HUES6 (cell line): ENCODE results near the gene C2orf72.

ENCODE experiments used
- H3K27ac ChIP-seq: 2 replicates; pipeline ENCODE4 v1.7.0; 2013; ENCODE audit warnings: low read depth, mild to moderate bottlenecking, low read length, inconsistent platforms
- H3K27me3 ChIP-seq: 2 replicates; pipeline ENCODE4 v1.6.1; 2013; ENCODE audit warnings: low read length; ENCODE audit not compliant: control insufficient read depth, insufficient read depth
- H3K36me3 ChIP-seq: 2 replicates; pipeline ENCODE4 v1.6.1; 2013; ENCODE audit warnings: low read length; ENCODE audit not compliant: control insufficient read depth, insufficient read depth
- H3K4me1 ChIP-seq: 2 replicates; pipeline ENCODE4 v1.6.1; 2013; ENCODE audit warnings: low read length; ENCODE audit not compliant: control insufficient read depth, insufficient read depth
- H3K4me3 ChIP-seq: 2 replicates; pipeline ENCODE4 v1.5.1; 2013; ENCODE audit warnings: low read depth, low read length
- H3K9ac ChIP-seq: one replicate; pipeline ENCODE4 v1.6.1; 2013; ENCODE audit warnings: mild to moderate bottlenecking, low read length
- H3K9me3 ChIP-seq: 2 replicates; pipeline ENCODE4 v1.6.1; 2013; ENCODE audit warnings: low read depth, low read length; ENCODE audit not compliant: control insufficient read depth, insufficient read depth

Gene C2orf72

DNA sequence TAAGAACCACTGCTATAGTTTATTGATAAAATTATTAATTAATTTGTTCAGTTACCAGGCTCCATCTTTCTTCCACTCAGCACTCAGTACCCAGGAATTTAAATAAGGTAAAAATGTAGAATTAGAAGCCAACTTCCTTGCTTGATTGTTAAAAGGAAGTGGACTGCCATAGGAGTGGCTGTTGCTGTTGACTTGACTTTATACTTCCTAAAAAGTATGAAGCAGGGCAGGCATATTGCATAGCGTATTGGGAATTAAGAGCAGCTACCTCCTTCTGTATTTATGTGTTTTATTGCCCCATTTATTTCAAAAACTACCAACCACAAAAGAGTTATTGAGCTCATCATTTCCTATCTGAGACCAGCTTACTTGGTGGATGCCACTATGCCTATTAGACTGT lies 47.2 kb downstream of the C2orf72 start:
- H3K9ac ChIP-seq: no peak overlapping the region
- H3K27ac ChIP-seq: no peak overlapping the region
- peaks cover 97% of the 10 kb centered on the region for H3K36me3 ChIP-seq
- H3K9me3 ChIP-seq: no peaks in the 10 kb centered on the region
- H3K4me3 ChIP-seq: no peak overlapping the region
- H3K4me1 ChIP-seq: no peaks in the 10 kb centered on the region
- H3K27me3 ChIP-seq: no peaks in the 10 kb centered on the region

DNA sequence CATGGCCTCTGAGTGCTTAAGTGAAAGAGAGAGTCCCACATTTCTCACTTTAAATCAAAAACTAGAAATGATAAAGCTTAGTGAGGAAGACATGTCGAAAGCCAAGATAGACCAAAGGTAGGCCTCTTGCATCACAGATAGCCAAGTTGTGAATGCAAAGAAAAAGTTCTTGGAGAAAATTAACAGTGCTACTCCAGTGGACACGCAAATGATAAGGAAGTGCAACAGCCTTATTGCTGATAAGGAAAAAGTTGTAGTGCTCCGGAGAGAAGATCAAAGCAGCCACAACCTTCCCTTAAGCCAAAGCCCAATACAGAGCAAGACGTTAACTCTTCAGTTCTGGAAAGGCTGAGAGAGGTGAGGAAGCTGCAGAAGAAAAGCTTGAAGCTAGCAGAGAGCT lies 51.4 kb downstream of the C2orf72 start:
- H3K27ac ChIP-seq: no peak overlapping the region
- no peak overlapping the region for H3K9ac ChIP-seq
- H3K9me3 ChIP-seq: no peaks in the 10 kb centered on the region
- no peaks in the 10 kb centered on the region for H3K4me1 ChIP-seq
- H3K27me3 ChIP-seq: no peaks in the 10 kb centered on the region
- H3K36me3 ChIP-seq: peaks cover 95% of the 10 kb centered on the region
- H3K4me3 ChIP-seq: no peak overlapping the region

DNA sequence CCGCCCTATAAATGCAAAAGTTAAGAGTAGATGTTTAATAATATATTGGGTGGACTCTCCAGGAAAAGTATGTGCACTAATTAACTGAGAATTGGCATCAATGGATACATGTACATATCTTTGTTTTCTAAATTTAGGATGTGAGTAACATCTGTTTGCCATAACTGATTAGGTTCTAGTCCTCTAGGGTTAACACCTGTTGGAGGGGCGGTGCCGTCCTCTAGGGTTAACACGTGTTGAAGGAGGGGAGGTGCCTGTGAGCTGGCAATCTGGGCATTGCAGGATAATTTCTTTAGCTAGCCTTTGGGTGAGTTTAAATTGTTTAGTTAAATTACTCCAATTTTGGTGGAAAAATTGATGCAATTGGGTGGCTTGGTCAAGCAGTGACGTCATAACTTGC lies 56.6 kb downstream of the C2orf72 start:
- H3K27me3 ChIP-seq: no peaks in the 10 kb centered on the region
- H3K4me1 ChIP-seq: peaks cover 7% of the 10 kb centered on the region; the same call in 1 of the 2 replicates
- H3K36me3 ChIP-seq: peaks cover 84% of the 10 kb centered on the region
- H3K27ac ChIP-seq: no peak overlapping the region
- H3K9ac ChIP-seq: no peak overlapping the region
- H3K9me3 ChIP-seq: no peaks in the 10 kb centered on the region
- H3K4me3 ChIP-seq: no peak overlapping the region

DNA sequence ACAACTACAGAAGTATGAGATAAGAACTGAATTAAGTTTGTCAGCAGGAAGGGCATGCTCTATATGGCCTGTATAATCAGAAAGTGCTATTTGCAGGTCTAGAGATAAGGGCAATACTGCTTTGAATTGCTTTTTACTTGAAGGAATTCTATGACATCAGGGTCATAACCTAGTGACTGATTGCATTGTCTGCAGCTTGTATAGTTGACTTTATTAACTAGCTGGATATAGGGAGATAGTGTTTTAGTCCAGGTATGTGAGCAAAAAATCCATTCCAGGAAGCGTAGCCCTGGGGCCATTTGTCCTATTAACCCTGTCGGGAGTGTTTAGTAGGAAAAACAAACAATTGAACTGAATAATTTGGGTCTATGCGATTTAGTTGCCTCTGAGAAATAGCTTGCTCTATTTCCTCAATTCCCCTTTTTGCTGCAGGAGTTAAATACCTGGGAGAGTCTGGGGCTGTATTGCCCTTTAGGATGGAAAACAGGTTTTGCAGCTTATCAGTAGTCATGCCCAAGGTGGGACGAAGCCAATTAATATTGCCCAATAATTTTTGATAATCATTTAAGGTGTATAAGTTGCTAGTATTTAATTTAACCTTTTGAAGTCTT lies 57.5 kb downstream of the C2orf72 start:
- no peak overlapping the region for H3K27ac ChIP-seq
- no peak overlapping the region for H3K9ac ChIP-seq
- H3K36me3 ChIP-seq: peaks cover 83% of the 10 kb centered on the region

More for the DNA sequence above, 57.5 kb downstream of the C2orf72 start:
- no peak overlapping the region for H3K4me3 ChIP-seq
- peaks cover 7% of the 10 kb centered on the region; the same call in 1 of the 2 replicates for H3K4me1 ChIP-seq
- H3K9me3 ChIP-seq: no peaks in the 10 kb centered on the region; the same call in 1 of the 2 replicates
- H3K27me3 ChIP-seq: no peaks in the 10 kb centered on the region
